ENCODE measurements around the gene EVL.
"Not testable (repeated sequence)": the region's sequence is repeated elsewhere in the genome, so short reads cannot be mapped to it uniquely, and the experiment has no call there.

Gene EVL

GRCh38 chr14:100065111-100065871, at the start of gene EVL:
TSS of gene EVL (plus strand) at chr14:100065422. CDS start at chr14:100065501, 79 bp downstream.
- peak; percentile 73 to 79 for DNase-seq (ENCODE audit: low read depth in 2 of 2)

GRCh38 chr14:100017553-100017952, 47.7 kb upstream of the EVL start:
- DNase-seq (ENCODE audit: low read depth in 2 of 2): no peak

- DNase-seq (ENCODE audit: low read depth in 2 of 2): no peak
Observed at GRCh38 chr14:100018054-100018453, 47.2 kb upstream of the EVL start.

GRCh38 chr14:100018482-100018881, 46.7 kb upstream of the EVL start:
- no peak for DNase-seq (ENCODE audit: low read depth in 2 of 2)

GRCh38 chr14:100019156-100019744, 46.0 kb upstream of the EVL start:
- no peak for DNase-seq (ENCODE audit: low read depth in 2 of 2)

GRCh38 chr14:100020629-100021028, 44.6 kb upstream of the EVL start:
- no peak for DNase-seq (ENCODE audit: low read depth in 2 of 2)

- DNase-seq (ENCODE audit: low read depth in 2 of 2): no peak
Observed at GRCh38 chr14:100022772-100023451, 42.3 kb upstream of the EVL start.

GRCh38 chr14:100025111-100025510, 40.1 kb upstream of the EVL start:
- no peak for DNase-seq (ENCODE audit: low read depth in 2 of 2)

GRCh38 chr14:100027771-100028490, 37.3 kb upstream of the EVL start:
- DNase-seq (ENCODE audit: low read depth in 2 of 2): no peak

- no peak for DNase-seq (ENCODE audit: low read depth in 2 of 2)
Observed at GRCh38 chr14:100028990-100029677, 36.1 kb upstream of the EVL start.

GRCh38 chr14:100030006-100030405, 35.2 kb upstream of the EVL start:
- not testable (repeated sequence) for DNase-seq (ENCODE audit: low read depth in 2 of 2)

- no peak for DNase-seq (ENCODE audit: low read depth in 2 of 2)
Observed at GRCh38 chr14:100030452-100031153, 34.6 kb upstream of the EVL start.

- no peak for DNase-seq (ENCODE audit: low read depth in 2 of 2)
Observed at GRCh38 chr14:100031506-100032281, 33.5 kb upstream of the EVL start.

- DNase-seq (ENCODE audit: low read depth in 2 of 2): no peak
Observed at GRCh38 chr14:100032738-100033137, 32.5 kb upstream of the EVL start.

- no peak for DNase-seq (ENCODE audit: low read depth in 2 of 2)
Observed at GRCh38 chr14:100033347-100034075, 31.7 kb upstream of the EVL start.

GRCh38 chr14:100034468-100034867, 30.8 kb upstream of the EVL start:
- DNase-seq (ENCODE audit: low read depth in 2 of 2): no peak

- DNase-seq (ENCODE audit: low read depth in 2 of 2): no peak
Observed at GRCh38 chr14:100034961-100035500, 30.2 kb upstream of the EVL start.

GRCh38 chr14:100035700-100036099, 29.5 kb upstream of the EVL start:
- no peak for DNase-seq (ENCODE audit: low read depth in 2 of 2)

- no peak for DNase-seq (ENCODE audit: low read depth in 2 of 2)
Observed at GRCh38 chr14:100037353-100037752, 27.9 kb upstream of the EVL start.
